GM19463 (cell line): Measurements from ENCODE around the gene ZNF701.
A peak's percentile ranks its signal among the peaks of the same experiment; 100 is the strongest.
"Not testable (repeated sequence)": the region's sequence is repeated elsewhere in the genome, so short reads cannot be mapped to it uniquely, and the experiment has no call there.

Experiments used
- ATAC-seq: cut with Tn5 transposase; IDR thresholded peaks from one replicate; pipeline ENCODE4 v1.9.1; 2021; ENCODE audit warnings: mild to moderate bottlenecking, moderate library complexity; ENCODE audit not compliant: unreplicated experiment

ZNF701 gene

GRCh38 chr19:52570000-52570861 is at the start of gene ZNF701:
ZNF701 (plus strand) TSS chr19:52570287; CDS start chr19:52574148, 3,861 bp downstream.
- peak; percentile 97 for ATAC-seq

GRCh38 chr19:52522551-52522950 is 47.5 kb upstream of the ZNF701 start:
- ATAC-seq = no peak

GRCh38 chr19:52524086-52524485 is 46.0 kb upstream of the ZNF701 start:
- ATAC-seq = no peak

- peak; percentile 88 for ATAC-seq
Observed at GRCh38 chr19:52527134-52527955, 42.7 kb upstream of the ZNF701 start, which contains the start of gene ZNF808. ZNF808 (plus strand) TSS chr19:52527668; CDS start chr19:52543285, 15,617 bp downstream.

- peak; percentile 3 for ATAC-seq
Observed at GRCh38 chr19:52527956-52528351, 42.1 kb upstream of the ZNF701 start.

GRCh38 chr19:52532480-52532879 is 37.6 kb upstream of the ZNF701 start:
- no peak for ATAC-seq

GRCh38 chr19:52533901-52534300 is 36.2 kb upstream of the ZNF701 start:
- ATAC-seq = no peak

- ATAC-seq = not testable (repeated sequence)
Observed at GRCh38 chr19:52535385-52535770, 34.7 kb upstream of the ZNF701 start.

GRCh38 chr19:52535771-52536447 is 34.2 kb upstream of the ZNF701 start:
- ATAC-seq = peak; percentile 87

GRCh38 chr19:52536448-52536800 is 33.7 kb upstream of the ZNF701 start:
- peak; percentile 30 for ATAC-seq

- not testable (repeated sequence) for ATAC-seq
Observed at GRCh38 chr19:52538815-52539214, 31.3 kb upstream of the ZNF701 start.

- not testable (repeated sequence) for ATAC-seq
Observed at GRCh38 chr19:52541176-52541575, 28.9 kb upstream of the ZNF701 start.

- no peak for ATAC-seq
Observed at GRCh38 chr19:52541608-52542007, 28.5 kb upstream of the ZNF701 start.

- ATAC-seq = not testable (repeated sequence)
Observed at GRCh38 chr19:52542541-52542940, 27.5 kb upstream of the ZNF701 start.

GRCh38 chr19:52542984-52543664 is 27.0 kb upstream of the ZNF701 start:
- no peak for ATAC-seq

- no peak for ATAC-seq
Observed at GRCh38 chr19:52554216-52554971, 15.7 kb upstream of the ZNF701 start.

GRCh38 chr19:52557231-52557995 is 12.7 kb upstream of the ZNF701 start:
- ATAC-seq = no peak

GRCh38 chr19:52558732-52559445 is 11.2 kb upstream of the ZNF701 start:
- not testable (repeated sequence) for ATAC-seq
